Stimulated activated naive CD8-positive, alpha-beta T cell treated with anti-CD3 and anti-CD28 coated beads, Interleukin-15, Interleukin-2, amounts not matched to agents 100 U/mL and 50 U/mL, for 24 hours (primary cell): ENCODE data around the gene RUSF1.
A peak's percentile ranks its signal among the peaks of the same experiment; 100 is the strongest.
"Not testable (repeated sequence)": the region's sequence is repeated elsewhere in the genome, so short reads cannot be mapped to it uniquely, and the experiment has no call there.

Experiments
- ATAC-seq: fragments of 150-1000 bp; cut with Tn5 transposase; one replicate; pipeline ENCODE4 v1.10.0; 2021
- DNase-seq: peaks from one replicate; pipeline ENCODE4 v3.0.0; 2021

RUSF1 gene

GRCh38 chr16:31507929-31508705 is at the start of gene RUSF1:
TSS of gene RUSF1 (minus strand) at chr16:31508391. CDS start at chr16:31508373, 18 bp downstream.
- DNase-seq (peak; percentile 90), ATAC-seq (peak; percentile 91)

DNA sequence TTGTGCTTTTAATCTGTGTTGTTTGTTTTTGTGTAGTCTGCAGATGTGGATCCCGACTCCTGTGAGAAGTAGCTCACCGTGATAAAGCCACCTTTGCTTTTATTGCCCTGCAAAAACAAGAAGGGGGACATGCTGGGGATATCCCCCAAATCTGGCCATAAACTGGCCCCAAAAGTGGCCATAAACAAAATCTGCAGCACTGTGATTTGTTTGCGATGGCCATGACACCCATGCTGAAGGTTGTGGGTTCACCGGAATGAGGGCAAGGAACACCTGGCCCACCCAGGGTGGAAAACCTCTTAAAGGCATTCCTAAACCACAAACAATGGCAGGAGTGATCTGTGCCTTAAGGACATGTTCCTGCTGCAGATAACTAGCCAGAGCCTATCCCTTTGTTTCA is 34.6 kb upstream of the RUSF1 start:
- ATAC-seq (no peak), DNase-seq (no peak)

GRCh38 chr16:31539762-31540161 is 31.6 kb upstream of the RUSF1 start:
- ATAC-seq, result not testable (repeated sequence)

GRCh38 chr16:31538243-31538598 is 30.0 kb upstream of the RUSF1 start:
- ATAC-seq, result peak; percentile 52
- DNase-seq, result not testable (repeated sequence)

More at GRCh38 chr16:31539762-31540161, 31.6 kb upstream of the RUSF1 start:
- DNase-seq, result not testable (repeated sequence)

- ATAC-seq, result peak; percentile 48
- DNase-seq, result no peak
Observed at GRCh38 chr16:31537362-31538242, 29.4 kb upstream of the RUSF1 start.

- DNase-seq (no peak), ATAC-seq (no peak)
Observed at GRCh38 chr16:31536804-31537361, 28.7 kb upstream of the RUSF1 start.

- DNase-seq, result no peak
- no peak for ATAC-seq
Observed at GRCh38 chr16:31535737-31536136, 27.5 kb upstream of the RUSF1 start.

DNA sequence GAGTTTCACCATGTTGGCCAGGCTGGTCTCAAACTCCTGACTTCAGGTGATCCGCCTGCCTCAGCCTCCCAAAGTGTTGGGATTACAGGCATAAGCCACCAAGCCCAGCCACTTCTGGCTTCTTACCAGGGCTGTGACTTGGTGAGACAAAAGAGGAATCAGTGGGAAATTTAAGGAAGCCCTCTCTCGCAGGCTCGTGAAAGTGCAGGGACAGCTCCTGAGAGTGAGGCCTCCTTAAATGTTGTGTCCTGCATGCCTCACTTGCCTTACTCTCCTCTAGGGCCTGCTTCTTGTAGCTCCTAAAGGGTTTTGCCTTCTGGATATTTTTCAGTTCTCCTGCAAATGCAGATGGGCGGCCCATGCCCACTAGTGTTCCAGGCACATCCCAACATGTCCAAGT is 24.7 kb upstream of the RUSF1 start:
- DNase-seq, result no peak
- no peak for ATAC-seq

DNA sequence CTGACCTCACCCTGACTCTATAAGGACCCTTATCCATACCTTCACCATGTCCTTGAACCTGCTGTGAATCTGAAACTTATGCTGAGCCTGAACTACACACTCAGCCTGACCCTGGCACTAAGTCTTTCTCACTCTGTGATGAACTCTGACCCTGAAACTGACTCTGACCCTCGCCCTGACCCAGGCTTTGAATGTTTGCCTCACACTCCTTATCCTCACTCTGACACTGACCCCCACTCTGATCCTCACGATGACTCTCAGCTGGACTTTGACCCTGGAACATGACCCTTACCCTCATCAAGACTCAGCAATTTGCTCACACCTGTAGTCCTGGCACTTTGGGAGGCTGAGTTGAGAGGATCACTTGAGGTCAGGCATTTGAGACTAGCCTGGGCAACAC is 23.9 kb upstream of the RUSF1 start:
- ATAC-seq (no peak), DNase-seq (no peak)

- DNase-seq (no peak), ATAC-seq (no peak)
Observed at GRCh38 chr16:31531096-31531495, 22.9 kb upstream of the RUSF1 start.

DNA sequence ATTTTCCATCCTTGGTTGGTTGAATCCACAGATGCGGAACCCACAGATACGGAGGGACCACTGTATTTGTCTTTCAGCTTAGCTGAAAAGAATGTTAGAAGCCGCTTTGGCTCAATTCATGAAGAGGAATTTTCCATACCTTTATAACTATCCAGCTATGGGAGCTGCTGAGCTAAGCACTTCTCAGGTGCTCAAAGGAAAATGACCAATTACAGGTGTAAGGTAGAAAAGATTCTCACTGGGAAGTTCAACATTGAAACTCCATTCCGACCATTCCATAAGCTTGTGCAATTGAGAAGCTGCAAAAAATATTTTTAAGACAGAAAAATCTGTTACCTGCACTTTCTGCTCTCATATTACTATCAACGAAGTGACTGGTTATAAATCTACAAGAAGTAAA is 22.2 kb upstream of the RUSF1 start:
- DNase-seq (no peak), ATAC-seq (no peak)

DNA sequence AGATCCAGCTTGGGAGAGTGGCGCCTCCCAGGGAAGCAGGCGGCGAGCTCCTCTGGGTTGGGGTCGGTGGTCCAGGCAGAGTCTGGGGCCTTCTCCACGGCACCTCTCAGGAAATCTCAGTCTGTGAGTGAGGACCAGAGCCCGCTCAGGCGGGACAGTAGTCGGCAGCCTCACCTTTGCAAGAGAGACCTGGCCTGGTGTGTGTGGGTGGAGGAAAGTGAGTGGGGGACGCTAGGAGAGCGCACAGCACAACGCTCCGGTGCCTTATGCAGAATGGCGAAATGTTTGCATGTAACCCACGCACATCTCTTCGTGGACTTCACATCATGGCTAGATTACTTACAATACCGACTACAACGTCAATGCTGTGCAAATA is 21.7 kb upstream of the RUSF1 start:
- no peak for ATAC-seq
- DNase-seq, result no peak

- ATAC-seq, result no peak
- DNase-seq, result no peak
Observed at GRCh38 chr16:31529108-31529936, 21.1 kb upstream of the RUSF1 start.

- peak; percentile 14 for ATAC-seq
- no peak for DNase-seq
Observed at GRCh38 chr16:31528523-31529107, 20.4 kb upstream of the RUSF1 start.

- DNase-seq, result peak; percentile 24
- peak; percentile 68 for ATAC-seq
Observed at GRCh38 chr16:31527734-31528274, 19.6 kb upstream of the RUSF1 start, which contains the start of gene AHSP. TSS of gene AHSP (plus strand) at chr16:31527900. CDS start at chr16:31528140, 240 bp downstream.

DNA sequence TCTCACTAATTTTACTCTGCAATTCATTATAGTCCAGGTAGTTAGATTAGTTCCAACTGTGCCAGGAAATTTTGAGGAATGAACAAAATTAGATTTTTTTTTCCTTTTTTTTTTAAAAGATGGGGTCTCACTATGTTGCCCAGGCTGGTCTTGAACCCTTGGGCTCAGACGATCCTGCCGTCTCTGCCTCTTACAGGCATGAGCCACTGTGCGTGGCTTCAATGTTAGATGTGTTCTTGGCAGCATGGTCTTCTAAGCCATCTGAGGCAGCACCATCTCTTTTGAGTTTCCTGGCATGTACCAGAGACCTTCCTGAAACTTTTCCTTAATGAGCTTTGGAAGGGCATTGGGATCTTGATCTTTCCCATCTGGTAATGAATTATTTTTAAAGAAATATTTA is 16.9 kb upstream of the RUSF1 start:
- DNase-seq (no peak), ATAC-seq (no peak)

GRCh38 chr16:31523768-31524167 is 15.6 kb upstream of the RUSF1 start:
- ATAC-seq, DNase-seq: not testable (repeated sequence)

DNA sequence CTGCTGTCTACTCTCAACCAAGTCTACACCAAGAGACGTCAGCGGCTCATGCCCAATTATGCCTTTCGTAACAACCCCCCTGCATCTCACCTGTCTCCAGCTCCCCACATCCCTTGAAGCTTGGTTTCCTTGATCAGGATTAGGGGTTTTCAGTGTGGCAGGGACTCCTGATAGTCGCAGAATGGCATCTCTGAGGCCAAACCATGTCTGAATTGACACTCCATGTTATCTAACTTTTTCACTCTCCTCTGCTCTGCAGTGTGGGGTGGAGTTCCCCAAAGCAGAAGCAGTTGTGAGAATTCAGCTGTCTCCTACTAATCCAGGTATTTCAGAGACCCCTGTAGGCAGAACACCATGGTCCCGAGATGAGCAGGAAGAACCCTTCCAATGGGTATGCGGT is 13.9 kb upstream of the RUSF1 start:
- DNase-seq, result no peak
- ATAC-seq, result no peak

GRCh38 chr16:31521368-31521767 is 13.2 kb upstream of the RUSF1 start:
- DNase-seq, result no peak
- peak; percentile 69 for ATAC-seq

DNA sequence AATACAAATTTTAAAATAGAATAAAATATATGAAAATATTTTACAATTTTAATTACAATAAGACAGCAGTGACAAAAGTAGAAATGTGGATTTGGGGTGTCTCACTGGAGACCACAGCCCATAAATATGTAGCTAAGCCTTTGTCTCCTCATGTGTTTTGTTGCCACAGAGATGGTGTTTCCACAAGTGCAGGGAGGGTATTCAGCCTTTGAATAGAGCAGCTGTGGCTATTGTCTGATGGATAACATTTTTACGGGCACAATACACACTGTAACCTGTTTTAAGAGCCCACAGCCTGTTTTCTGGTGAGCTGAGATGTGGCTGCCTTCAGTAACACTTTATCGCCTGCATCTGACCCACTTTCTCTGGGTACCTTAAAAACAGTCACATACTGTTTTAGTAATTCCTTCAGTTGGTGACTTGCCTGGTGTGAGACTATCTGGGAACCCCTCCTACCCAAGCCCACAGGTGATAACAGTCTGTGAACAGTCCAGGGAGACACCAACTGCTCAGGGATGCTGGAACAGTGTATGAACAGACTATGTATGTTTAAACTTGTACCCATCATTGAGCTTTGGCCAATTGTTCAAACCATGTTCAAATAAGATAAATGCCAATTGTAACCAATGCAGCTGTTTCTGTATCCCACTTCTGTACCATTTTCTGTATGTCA is 11.7 kb upstream of the RUSF1 start:
- no peak for DNase-seq

More for the DNA sequence above, 11.7 kb upstream of the RUSF1 start:
- no peak for ATAC-seq
